Peyer's patch (tissue), 4 donors: Measurements from ENCODE around the gene TTI1.

ENCODE experiments used
- POLR2A ChIP-seq, 2 donors: fragments of 450-650 bp; IDR thresholded peaks; one replicate each; pipeline ENCODE4 v1.5.1; 2017; ENCODE audit warnings: antibody characterized with exemption in 2 of 2, mild to moderate bottlenecking in 2 of 2, moderate library complexity in 2 of 2
- TF ChIP-seq, protein P1 (sequence below), 6 experiments: fragments of 450-650 bp in 4 of 6; fragments of 200-600 bp in 2 of 6; sonication (generic) in 1 of 6; IDR thresholded peaks; one replicate each; pipeline ENCODE4 v1.5.1; 2017 to 2019; ENCODE audit warnings: antibody characterized with exemption in 6 of 6, mild to moderate bottlenecking in 3 of 6, moderate library complexity in 1 of 6

DNA sequence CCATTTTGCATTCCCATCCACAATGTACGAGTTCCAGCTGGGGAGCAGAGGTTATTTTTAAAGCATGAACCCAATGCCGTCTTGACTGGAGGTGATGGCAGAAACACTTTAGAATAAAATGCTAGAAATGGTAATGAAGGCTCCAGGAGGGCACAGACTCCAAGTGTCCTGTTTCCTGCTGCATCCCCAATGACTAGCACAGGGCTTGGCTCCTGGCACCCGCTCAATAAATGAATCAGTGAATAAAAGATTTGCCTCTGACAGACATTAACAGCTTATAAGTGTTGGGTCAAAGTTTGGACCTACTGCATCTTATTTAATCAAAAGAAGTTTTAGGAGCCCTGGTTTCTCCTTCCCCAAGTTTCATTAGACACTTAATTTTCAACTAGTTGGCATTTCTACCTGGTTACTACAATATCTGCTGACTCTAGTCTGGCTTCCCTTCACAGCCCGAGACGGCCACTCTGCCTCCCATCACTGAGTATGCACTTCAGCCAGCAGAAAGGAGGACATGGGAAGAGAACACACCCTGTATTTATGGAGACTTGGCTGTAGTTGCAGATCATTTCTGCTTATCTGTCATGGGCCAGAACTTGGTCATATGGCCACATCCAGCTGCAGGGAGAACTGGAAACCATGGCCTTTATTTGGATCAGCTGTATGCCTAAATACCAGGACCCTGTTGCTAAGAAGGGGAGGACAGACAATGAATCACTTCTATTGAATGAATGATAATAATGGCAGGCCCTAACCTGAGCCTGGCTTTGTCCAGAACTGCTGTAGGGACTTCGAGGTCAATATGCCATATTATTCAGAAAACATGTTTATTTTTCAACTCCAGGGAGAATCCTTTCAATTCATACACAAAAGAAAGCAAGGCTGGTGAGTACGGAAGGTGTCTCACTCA lies 63.1 kb downstream of the TTI1 start:
- TF ChIP-seq, protein P1, sequence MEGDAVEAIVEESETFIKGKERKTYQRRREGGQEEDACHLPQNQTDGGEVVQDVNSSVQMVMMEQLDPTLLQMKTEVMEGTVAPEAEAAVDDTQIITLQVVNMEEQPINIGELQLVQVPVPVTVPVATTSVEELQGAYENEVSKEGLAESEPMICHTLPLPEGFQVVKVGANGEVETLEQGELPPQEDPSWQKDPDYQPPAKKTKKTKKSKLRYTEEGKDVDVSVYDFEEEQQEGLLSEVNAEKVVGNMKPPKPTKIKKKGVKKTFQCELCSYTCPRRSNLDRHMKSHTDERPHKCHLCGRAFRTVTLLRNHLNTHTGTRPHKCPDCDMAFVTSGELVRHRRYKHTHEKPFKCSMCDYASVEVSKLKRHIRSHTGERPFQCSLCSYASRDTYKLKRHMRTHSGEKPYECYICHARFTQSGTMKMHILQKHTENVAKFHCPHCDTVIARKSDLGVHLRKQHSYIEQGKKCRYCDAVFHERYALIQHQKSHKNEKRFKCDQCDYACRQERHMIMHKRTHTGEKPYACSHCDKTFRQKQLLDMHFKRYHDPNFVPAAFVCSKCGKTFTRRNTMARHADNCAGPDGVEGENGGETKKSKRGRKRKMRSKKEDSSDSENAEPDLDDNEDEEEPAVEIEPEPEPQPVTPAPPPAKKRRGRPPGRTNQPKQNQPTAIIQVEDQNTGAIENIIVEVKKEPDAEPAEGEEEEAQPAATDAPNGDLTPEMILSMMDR (IDR thresholded peaks at IDR 0.05): no peak
- no peak for TF ChIP-seq POLR2A (IDR thresholded peaks at IDR 0.05)
